ENCODE data around the gene NELL2. TPM values are rescaled to one million over a fixed set of nuclear protein-coding genes. Genes with fewer than 3 reads are reported as not detected.

Gene NELL2
- total RNA-seq, 5 donors from 2014 or later (not counting 1 experiment from before 2014, with no cell fraction given): 154 to 212 (median 169) TPM

DNA sequence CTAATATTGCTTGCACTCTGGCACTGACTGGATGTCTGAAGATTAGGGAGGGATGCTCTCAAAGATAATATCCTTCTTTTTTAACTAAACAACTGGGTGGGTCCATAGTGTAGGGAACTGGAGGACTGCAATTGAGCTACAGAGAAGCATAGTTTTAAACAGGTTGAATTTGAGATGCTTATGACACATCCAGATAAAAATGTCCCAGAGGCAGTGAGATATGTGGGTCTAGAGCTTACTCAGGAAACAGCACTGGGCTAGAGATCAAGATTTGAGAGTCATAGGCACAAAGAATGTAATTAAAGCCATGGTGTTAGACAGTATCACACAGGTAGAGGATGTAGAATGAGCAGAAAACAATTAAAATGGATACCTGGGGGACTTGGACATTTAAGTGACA, 198.4 kb downstream of the NELL2 start:
- DNase-seq (no peak), ATAC-seq (replicated peaks in 1 of 4) (peak in 1 of 4 experiments; percentile 16)
- Mint-ChIP-seq H3K27ac (no peak overlapping the region), H3K4me1 (peaks cover 0 to 4% (median 0%) of the 10 kb centered on the region in 3 donors), H3K36me3 (peaks cover 18% of the 10 kb centered on the region), H3K4me3 (no peak overlapping the region), H3K9me3 (peaks cover 0 to 12% (median 0%) of the 10 kb centered on the region in 3 donors), H3K27me3 (no peaks in the 10 kb centered on the region)
- Histone ChIP-seq H3K4me1 (ENCODE audit: control insufficient read depth in 1 of 2, extremely low read depth in 1 of 2, insufficient read depth in 2 of 2, low read length in 2 of 2) (no peaks in the 10 kb centered on the region), H3K27ac (ENCODE audit: low read length) (no peak overlapping the region), H3K27me3 (replicated peaks in 1 of 2; ENCODE audit: control insufficient read depth in 2 of 2, extremely low read depth in 1 of 2, insufficient read depth in 2 of 2, low read length in 1 of 2) (no peaks in the 10 kb centered on the region), H3K36me3 (ENCODE audit: control insufficient read depth in 2 of 2, extremely low read depth in 1 of 2, insufficient read depth in 1 of 2, low read length in 1 of 2) (peaks cover 0 to 7% of the 10 kb centered on the region in 2 donors), H3K9me3 (no peaks in the 10 kb centered on the region), H3K4me3 (ENCODE audit: control insufficient read depth in 1 of 2, extremely low read depth in 1 of 2, low read length in 1 of 2) (no peak overlapping the region)
- ChIA-PET CTCF (no interaction called here), POLR2A (no interaction called here)

DNA sequence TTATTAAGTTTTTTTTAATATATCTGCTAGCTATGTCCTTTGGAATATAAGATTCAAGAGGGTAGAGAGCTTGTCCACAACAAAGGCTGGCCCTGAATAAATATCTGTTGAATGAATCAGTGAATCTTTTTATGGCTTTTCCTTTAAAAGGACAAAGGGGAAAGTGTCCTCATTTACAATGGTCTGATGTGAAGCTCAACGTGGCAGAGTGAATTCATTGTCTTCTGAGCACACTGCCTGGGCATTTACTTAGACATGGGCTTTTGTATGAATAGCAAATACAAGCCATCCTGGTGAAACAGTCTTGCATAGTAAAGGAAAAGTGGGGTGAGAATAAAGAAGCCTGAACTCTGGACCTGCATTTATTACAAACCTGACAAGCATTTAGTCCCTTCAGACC, 201.2 kb downstream of the NELL2 start:
- Histone ChIP-seq H3K36me3 (ENCODE audit: control insufficient read depth in 2 of 2, extremely low read depth in 1 of 2, insufficient read depth in 1 of 2, low read length in 1 of 2) (peaks cover 0 to 7% of the 10 kb centered on the region in 2 donors), H3K27me3 (replicated peaks in 1 of 2; ENCODE audit: control insufficient read depth in 2 of 2, extremely low read depth in 1 of 2, insufficient read depth in 2 of 2, low read length in 1 of 2) (no peaks in the 10 kb centered on the region), H3K27ac (ENCODE audit: low read length) (no peak overlapping the region), H3K4me3 (ENCODE audit: control insufficient read depth in 1 of 2, extremely low read depth in 1 of 2, low read length in 1 of 2) (no peak overlapping the region), H3K9me3 (no peaks in the 10 kb centered on the region), H3K4me1 (ENCODE audit: control insufficient read depth in 1 of 2, extremely low read depth in 1 of 2, insufficient read depth in 2 of 2, low read length in 2 of 2) (no peaks in the 10 kb centered on the region)
- DNase-seq (no peak), ATAC-seq (replicated peaks in 1 of 4) (no peak)
- CTCF ChIA-PET: interaction anchor here in 1 of 2 donors (0.7 kb wide), 1 partner anchor 694 kb away, joined by 3 read pairs; no protein-coding TSS in a partner anchor
- peaks cover 44% of the 10 kb centered on the region for H3K36me3 Mint-ChIP-seq
- 14% methylated on average over 1 of the region's 1 CpG for WGBS (ENCODE audit: insufficient coverage)
- POLR2A ChIA-PET: no interaction called here
- H3K27ac Mint-ChIP-seq: no peak overlapping the region
- H3K27me3 Mint-ChIP-seq: no peaks in the 10 kb centered on the region
- H3K4me1 Mint-ChIP-seq: no peaks in the 10 kb centered on the region
- H3K9me3 Mint-ChIP-seq: peaks cover 7 to 34% (median 16%) of the 10 kb centered on the region in 3 donors
- H3K4me3 Mint-ChIP-seq: no peak overlapping the region

- no peak for ATAC-seq (replicated peaks in 1 of 4)
- Mint-ChIP-seq H3K4me1 (peaks cover 3 to 4% (median 4%) of the 10 kb centered on the region in 3 donors), H3K36me3 (peaks cover 54% of the 10 kb centered on the region), H3K4me3 (no peak overlapping the region), H3K9me3 (peaks cover 13 to 44% (median 25%) of the 10 kb centered on the region in 3 donors), H3K27ac (no peak overlapping the region), H3K27me3 (no peaks in the 10 kb centered on the region)
- no CpG with 5 or more reads among the region's 1 CpG for WGBS (ENCODE audit: insufficient coverage)
- Histone ChIP-seq H3K27me3 (replicated peaks in 1 of 2; ENCODE audit: control insufficient read depth in 2 of 2, extremely low read depth in 1 of 2, insufficient read depth in 2 of 2, low read length in 1 of 2) (no peaks in the 10 kb centered on the region), H3K4me3 (ENCODE audit: control insufficient read depth in 1 of 2, extremely low read depth in 1 of 2, low read length in 1 of 2) (no peak overlapping the region), H3K4me1 (ENCODE audit: control insufficient read depth in 1 of 2, extremely low read depth in 1 of 2, insufficient read depth in 2 of 2, low read length in 2 of 2) (no peaks in the 10 kb centered on the region), H3K9me3 (no peaks in the 10 kb centered on the region), H3K36me3 (ENCODE audit: control insufficient read depth in 2 of 2, extremely low read depth in 1 of 2, insufficient read depth in 1 of 2, low read length in 1 of 2) (peaks cover 0 to 7% of the 10 kb centered on the region in 2 donors), H3K27ac (ENCODE audit: low read length) (no peak overlapping the region)
- DNase-seq: no peak
- ChIA-PET CTCF (no interaction called here), POLR2A (no interaction called here)
Observed at GRCh38 chr12:44673811-44674210, 202.3 kb downstream of the NELL2 start.

DNA sequence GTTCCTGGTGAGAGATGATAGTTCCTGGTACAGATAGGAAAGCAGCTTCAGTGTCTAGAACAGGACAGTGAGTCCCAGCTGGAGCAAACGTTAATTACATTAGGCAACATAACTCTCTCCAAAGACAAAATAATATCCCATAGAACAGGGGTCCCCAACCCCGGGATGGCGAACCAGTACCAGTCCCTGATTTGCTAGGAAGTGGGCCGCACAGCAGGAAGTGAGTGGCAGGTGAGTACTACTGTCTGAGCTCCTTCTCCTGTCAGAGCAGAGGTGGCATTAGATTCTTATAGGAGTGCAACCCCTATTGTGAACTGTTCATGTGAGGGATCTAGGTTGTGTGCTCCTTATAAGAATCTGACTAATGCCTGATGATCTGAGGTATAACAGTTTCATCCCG, 204.1 kb downstream of the NELL2 start:
- Mint-ChIP-seq H3K27me3 (no peaks in the 10 kb centered on the region), H3K4me3 (no peak overlapping the region), H3K4me1 (peaks cover 4 to 8% (median 8%) of the 10 kb centered on the region in 3 donors), H3K36me3 (peaks cover 63% of the 10 kb centered on the region), H3K27ac (no peak overlapping the region), H3K9me3 (peaks cover 14 to 44% (median 25%) of the 10 kb centered on the region in 3 donors)
- H3K4me1 ChIP-seq (ENCODE audit: control insufficient read depth in 1 of 2, extremely low read depth in 1 of 2, insufficient read depth in 2 of 2, low read length in 2 of 2): no peaks in the 10 kb centered on the region
- ATAC-seq (replicated peaks in 1 of 4) (no peak), DNase-seq (no peak)
- CTCF ChIA-PET: no interaction called here
- POLR2A ChIA-PET: no interaction called here
- H3K27me3 ChIP-seq (replicated peaks in 1 of 2; ENCODE audit: control insufficient read depth in 2 of 2, extremely low read depth in 1 of 2, insufficient read depth in 2 of 2, low read length in 1 of 2): no peaks in the 10 kb centered on the region
- 93% methylated on average over 3 of the region's 5 CpGs for WGBS (ENCODE audit: insufficient coverage)
- H3K27ac ChIP-seq (ENCODE audit: low read length): no peak overlapping the region
- peaks cover 0 to 7% of the 10 kb centered on the region in 2 donors for H3K36me3 ChIP-seq (ENCODE audit: control insufficient read depth in 2 of 2, extremely low read depth in 1 of 2, insufficient read depth in 1 of 2, low read length in 1 of 2)
- no peak overlapping the region for H3K4me3 ChIP-seq (ENCODE audit: control insufficient read depth in 1 of 2, extremely low read depth in 1 of 2, low read length in 1 of 2)
- no peaks in the 10 kb centered on the region for H3K9me3 ChIP-seq

- Histone ChIP-seq H3K36me3 (ENCODE audit: control insufficient read depth in 2 of 2, extremely low read depth in 1 of 2, insufficient read depth in 1 of 2, low read length in 1 of 2) (peaks cover 0 to 3% of the 10 kb centered on the region in 2 donors), H3K4me1 (ENCODE audit: control insufficient read depth in 1 of 2, extremely low read depth in 1 of 2, insufficient read depth in 2 of 2, low read length in 2 of 2) (no peaks in the 10 kb centered on the region), H3K27me3 (replicated peaks in 1 of 2; ENCODE audit: control insufficient read depth in 2 of 2, extremely low read depth in 1 of 2, insufficient read depth in 2 of 2, low read length in 1 of 2) (no peaks in the 10 kb centered on the region), H3K27ac (ENCODE audit: low read length) (no peak overlapping the region), H3K4me3 (ENCODE audit: control insufficient read depth in 1 of 2, extremely low read depth in 1 of 2, low read length in 1 of 2) (no peak overlapping the region), H3K9me3 (peaks cover 2% of the 10 kb centered on the region)
- Mint-ChIP-seq H3K9me3 (peaks cover 14 to 37% (median 25%) of the 10 kb centered on the region in 3 donors), H3K27ac (no peak overlapping the region), H3K4me1 (peaks cover 6 to 8% (median 8%) of the 10 kb centered on the region in 3 donors), H3K36me3 (peaks cover 66% of the 10 kb centered on the region), H3K4me3 (no peak overlapping the region), H3K27me3 (no peaks in the 10 kb centered on the region)
- POLR2A ChIA-PET: no interaction called here
- WGBS (ENCODE audit: insufficient coverage): 83% methylated on average over 4 of the region's 4 CpGs
- CTCF ChIA-PET: no interaction called here
- DNase-seq (no peak), ATAC-seq (replicated peaks in 1 of 4) (no peak)
Observed at GRCh38 chr12:44668443-44668842, 207.7 kb downstream of the NELL2 start.

DNA sequence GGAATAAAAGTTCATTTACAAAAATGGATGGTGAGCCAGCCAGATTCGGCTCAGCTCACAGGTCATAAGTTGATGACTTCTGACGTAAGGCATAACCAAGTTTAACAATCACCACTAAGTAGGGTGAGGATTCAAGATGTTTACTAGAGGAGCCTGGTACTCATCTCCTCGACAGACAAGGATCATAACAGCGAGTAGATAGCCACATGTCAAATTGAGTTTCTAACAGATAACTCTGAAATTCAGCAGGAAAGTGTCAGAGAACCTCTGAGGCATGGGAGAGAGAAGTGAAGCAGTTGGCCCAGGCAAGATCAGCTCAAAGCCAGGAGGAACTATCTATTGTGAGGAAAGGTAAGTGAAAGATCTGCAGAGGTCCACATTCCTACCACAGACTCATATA, 208.7 kb downstream of the NELL2 start:
- peaks cover 2% of the 10 kb centered on the region for H3K9me3 ChIP-seq
- no peaks in the 10 kb centered on the region for H3K27me3 Mint-ChIP-seq
- H3K9me3 Mint-ChIP-seq: peaks cover 14 to 31% (median 25%) of the 10 kb centered on the region in 3 donors
- H3K36me3 Mint-ChIP-seq: peaks cover 68% of the 10 kb centered on the region
- no peak overlapping the region for H3K4me3 ChIP-seq (ENCODE audit: control insufficient read depth in 1 of 2, extremely low read depth in 1 of 2, low read length in 1 of 2)
- no peaks in the 10 kb centered on the region for H3K27me3 ChIP-seq (replicated peaks in 1 of 2; ENCODE audit: control insufficient read depth in 2 of 2, extremely low read depth in 1 of 2, insufficient read depth in 2 of 2, low read length in 1 of 2)
- no CpG with 5 or more reads among the region's 4 CpGs for WGBS (ENCODE audit: insufficient coverage)
- H3K4me3 Mint-ChIP-seq: no peak overlapping the region
- no peaks in the 10 kb centered on the region for H3K4me1 ChIP-seq (ENCODE audit: control insufficient read depth in 1 of 2, extremely low read depth in 1 of 2, insufficient read depth in 2 of 2, low read length in 2 of 2)
- CTCF ChIA-PET: no interaction called here
- DNase-seq (no peak), ATAC-seq (replicated peaks in 1 of 4) (no peak)
- POLR2A ChIA-PET: no interaction called here
- H3K27ac Mint-ChIP-seq: no peak overlapping the region
- H3K27ac ChIP-seq (ENCODE audit: low read length): no peak overlapping the region
- peaks cover 6 to 8% (median 8%) of the 10 kb centered on the region in 3 donors for H3K4me1 Mint-ChIP-seq
- H3K36me3 ChIP-seq (ENCODE audit: control insufficient read depth in 2 of 2, extremely low read depth in 1 of 2, insufficient read depth in 1 of 2, low read length in 1 of 2): no peaks in the 10 kb centered on the region

DNA sequence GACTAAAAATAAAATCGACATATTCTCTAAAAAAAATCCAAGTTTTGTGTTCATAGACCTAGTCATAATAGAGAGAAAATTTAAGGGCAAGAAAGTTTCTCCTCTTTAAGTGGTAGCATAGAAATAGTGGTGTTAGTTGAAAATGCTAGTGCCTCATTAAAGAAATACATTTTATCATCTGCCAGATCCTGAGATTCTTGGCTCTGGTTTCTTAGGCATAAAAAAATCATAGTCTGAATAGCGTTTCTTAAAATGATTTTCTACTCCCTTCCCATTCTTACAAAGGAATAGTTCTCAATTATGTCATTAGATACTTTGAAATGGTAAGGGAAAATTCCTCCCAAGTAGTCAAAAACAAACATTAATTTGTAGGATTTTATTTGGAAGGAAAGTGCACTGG, 212.8 kb downstream of the NELL2 start:
- Mint-ChIP-seq H3K4me1 (peaks cover 0 to 7% (median 2%) of the 10 kb centered on the region in 3 donors), H3K36me3 (peaks cover 64% of the 10 kb centered on the region), H3K27me3 (no peaks in the 10 kb centered on the region), H3K4me3 (no peak overlapping the region), H3K27ac (no peak overlapping the region), H3K9me3 (no peaks in the 10 kb centered on the region)
- Histone ChIP-seq H3K9me3 (peaks cover 2% of the 10 kb centered on the region), H3K36me3 (ENCODE audit: control insufficient read depth in 2 of 2, extremely low read depth in 1 of 2, insufficient read depth in 1 of 2, low read length in 1 of 2) (peaks cover 0 to 5% of the 10 kb centered on the region in 2 donors), H3K4me3 (ENCODE audit: control insufficient read depth in 1 of 2, extremely low read depth in 1 of 2, low read length in 1 of 2) (no peak overlapping the region), H3K27ac (ENCODE audit: low read length) (no peak overlapping the region), H3K27me3 (replicated peaks in 1 of 2; ENCODE audit: control insufficient read depth in 2 of 2, extremely low read depth in 1 of 2, insufficient read depth in 2 of 2, low read length in 1 of 2) (no peaks in the 10 kb centered on the region), H3K4me1 (ENCODE audit: control insufficient read depth in 1 of 2, extremely low read depth in 1 of 2, insufficient read depth in 2 of 2, low read length in 2 of 2) (no peaks in the 10 kb centered on the region)
- ATAC-seq (replicated peaks in 1 of 4) (no peak), DNase-seq (no peak)
- ChIA-PET CTCF (no interaction called here), POLR2A (interaction anchor here in 1 of 2 donors (0.6 kb wide), 1 partner anchor 331 kb away, joined by 4 read pairs; no protein-coding TSS in a partner anchor)
- WGBS (ENCODE audit: insufficient coverage): no CpG with 5 or more reads among the region's 2 CpGs
